ENCODE data around the gene PARP1. TPM values are rescaled to one million over a fixed set of nuclear protein-coding genes. Genes with fewer than 3 reads are reported as not detected.

Gene PARP1
- total and polyA plus RNA-seq, 4 donors: 39.2 to 108 (median 60.3) TPM

- WGBS: 73% methylated on average over 8 of the region's 8 CpGs
- TF ChIP-seq RXRA (IDR thresholded peaks at IDR 0.05): no peak
- TF ChIP-seq, protein P1, sequence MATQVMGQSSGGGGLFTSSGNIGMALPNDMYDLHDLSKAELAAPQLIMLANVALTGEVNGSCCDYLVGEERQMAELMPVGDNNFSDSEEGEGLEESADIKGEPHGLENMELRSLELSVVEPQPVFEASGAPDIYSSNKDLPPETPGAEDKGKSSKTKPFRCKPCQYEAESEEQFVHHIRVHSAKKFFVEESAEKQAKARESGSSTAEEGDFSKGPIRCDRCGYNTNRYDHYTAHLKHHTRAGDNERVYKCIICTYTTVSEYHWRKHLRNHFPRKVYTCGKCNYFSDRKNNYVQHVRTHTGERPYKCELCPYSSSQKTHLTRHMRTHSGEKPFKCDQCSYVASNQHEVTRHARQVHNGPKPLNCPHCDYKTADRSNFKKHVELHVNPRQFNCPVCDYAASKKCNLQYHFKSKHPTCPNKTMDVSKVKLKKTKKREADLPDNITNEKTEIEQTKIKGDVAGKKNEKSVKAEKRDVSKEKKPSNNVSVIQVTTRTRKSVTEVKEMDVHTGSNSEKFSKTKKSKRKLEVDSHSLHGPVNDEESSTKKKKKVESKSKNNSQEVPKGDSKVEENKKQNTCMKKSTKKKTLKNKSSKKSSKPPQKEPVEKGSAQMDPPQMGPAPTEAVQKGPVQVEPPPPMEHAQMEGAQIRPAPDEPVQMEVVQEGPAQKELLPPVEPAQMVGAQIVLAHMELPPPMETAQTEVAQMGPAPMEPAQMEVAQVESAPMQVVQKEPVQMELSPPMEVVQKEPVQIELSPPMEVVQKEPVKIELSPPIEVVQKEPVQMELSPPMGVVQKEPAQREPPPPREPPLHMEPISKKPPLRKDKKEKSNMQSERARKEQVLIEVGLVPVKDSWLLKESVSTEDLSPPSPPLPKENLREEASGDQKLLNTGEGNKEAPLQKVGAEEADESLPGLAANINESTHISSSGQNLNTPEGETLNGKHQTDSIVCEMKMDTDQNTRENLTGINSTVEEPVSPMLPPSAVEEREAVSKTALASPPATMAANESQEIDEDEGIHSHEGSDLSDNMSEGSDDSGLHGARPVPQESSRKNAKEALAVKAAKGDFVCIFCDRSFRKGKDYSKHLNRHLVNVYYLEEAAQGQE (IDR thresholded peaks at IDR 0.05): no peak
- TF ChIP-seq, protein P2, sequence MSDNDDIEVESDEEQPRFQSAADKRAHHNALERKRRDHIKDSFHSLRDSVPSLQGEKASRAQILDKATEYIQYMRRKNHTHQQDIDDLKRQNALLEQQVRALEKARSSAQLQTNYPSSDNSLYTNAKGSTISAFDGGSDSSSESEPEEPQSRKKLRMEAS (IDR thresholded peaks at IDR 0.05): no peak
- TF ChIP-seq, protein P3, sequence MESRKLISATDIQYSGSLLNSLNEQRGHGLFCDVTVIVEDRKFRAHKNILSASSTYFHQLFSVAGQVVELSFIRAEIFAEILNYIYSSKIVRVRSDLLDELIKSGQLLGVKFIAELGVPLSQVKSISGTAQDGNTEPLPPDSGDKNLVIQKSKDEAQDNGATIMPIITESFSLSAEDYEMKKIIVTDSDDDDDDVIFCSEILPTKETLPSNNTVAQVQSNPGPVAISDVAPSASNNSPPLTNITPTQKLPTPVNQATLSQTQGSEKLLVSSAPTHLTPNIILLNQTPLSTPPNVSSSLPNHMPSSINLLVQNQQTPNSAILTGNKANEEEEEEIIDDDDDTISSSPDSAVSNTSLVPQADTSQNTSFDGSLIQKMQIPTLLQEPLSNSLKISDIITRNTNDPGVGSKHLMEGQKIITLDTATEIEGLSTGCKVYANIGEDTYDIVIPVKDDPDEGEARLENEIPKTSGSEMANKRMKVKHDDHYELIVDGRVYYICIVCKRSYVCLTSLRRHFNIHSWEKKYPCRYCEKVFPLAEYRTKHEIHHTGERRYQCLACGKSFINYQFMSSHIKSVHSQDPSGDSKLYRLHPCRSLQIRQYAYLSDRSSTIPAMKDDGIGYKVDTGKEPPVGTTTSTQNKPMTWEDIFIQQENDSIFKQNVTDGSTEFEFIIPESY (IDR thresholded peaks at IDR 0.05): no peak
- TF ChIP-seq RAD21 (IDR thresholded peaks at IDR 0.05): no peak
- TF ChIP-seq NR2F2 (IDR thresholded peaks at IDR 0.05): no peak
- no peak for TF ChIP-seq CTCF (IDR thresholded peaks at IDR 0.05; ENCODE audit: low read depth, low read length, missing input control)
- TF ChIP-seq HNF4A (conservative IDR thresholded peaks at IDR 0.05): no peak
- no peak for TF ChIP-seq HNF4G (IDR thresholded peaks at IDR 0.05)
- no peak for TF ChIP-seq JUND (IDR thresholded peaks at IDR 0.05)
- H3K4me3 ChIP-seq (ENCODE audit: low read depth in 1 of 3, low read length in 3 of 3): no peak overlapping the region
- H3K27ac ChIP-seq (ENCODE audit: low read depth in 1 of 2, low read length in 2 of 2): no peak overlapping the region
- DNase-seq (ENCODE audit: low spot score): no peak
- H3K4me1 ChIP-seq (ENCODE audit: control insufficient read depth in 4 of 4, insufficient read depth in 4 of 4, low read length in 3 of 4): no peaks in the 10 kb centered on the region
- no peaks in the 10 kb centered on the region for H3K36me3 ChIP-seq (ENCODE audit: control insufficient read depth in 4 of 4, insufficient read depth in 3 of 4, low read depth in 1 of 4, low read length in 3 of 4)
- H3K27me3 ChIP-seq (ENCODE audit: control insufficient read depth in 4 of 4, insufficient read depth in 4 of 4, low read length in 3 of 4): no peaks in the 10 kb centered on the region
- no peak overlapping the region for H3K9ac ChIP-seq (ENCODE audit: low read depth in 1 of 2, low read length in 2 of 2)
- H3K9me3 ChIP-seq (ENCODE audit: control insufficient read depth in 4 of 4, low read length in 3 of 4): no peaks in the 10 kb centered on the region
Measured at GRCh38 chr1:226337276-226337875, 70.5 kb downstream of the PARP1 start.

DNA sequence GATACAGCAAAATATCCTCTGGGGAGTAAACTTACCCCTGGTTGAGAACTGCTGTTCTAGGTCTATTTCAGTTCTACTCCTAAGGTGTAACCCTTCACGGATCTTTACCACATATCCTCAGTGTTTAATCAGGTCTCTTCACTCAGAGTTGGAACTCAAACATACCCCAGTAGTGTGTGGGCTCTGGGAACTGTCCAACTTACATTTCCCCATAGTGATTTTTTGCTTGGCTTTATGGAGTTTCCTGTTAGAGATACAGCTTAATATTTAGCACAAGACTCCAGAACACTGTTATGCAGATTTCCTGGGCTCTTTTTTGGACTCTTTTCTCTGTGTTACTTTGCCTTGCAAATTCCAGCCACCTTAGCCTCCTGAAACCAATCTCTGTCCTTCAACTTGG, 72.2 kb downstream of the PARP1 start:
- WGBS: 69% methylated on average over 1 of the region's 1 CpG
- TF ChIP-seq YY1 (IDR thresholded peaks at IDR 0.05) (no peak), JUND (IDR thresholded peaks at IDR 0.05) (no peak), FOXA2 (IDR thresholded peaks at IDR 0.05) (no peak), FOXA1 (IDR thresholded peaks at IDR 0.05) (no peak), EGR1 (IDR thresholded peaks at IDR 0.05; ENCODE audit: low read depth in 2 of 2) (no peak), SP1 (IDR thresholded peaks at IDR 0.05) (no peak), HNF4A (conservative IDR thresholded peaks at IDR 0.05) (no peak), RXRA (IDR thresholded peaks at IDR 0.05) (no peak), NR2F2 (IDR thresholded peaks at IDR 0.05) (no peak), TAF1 (conservative IDR thresholded peaks at IDR 0.05) (no peak), HNF4G (IDR thresholded peaks at IDR 0.05) (no peak), GABPA (IDR thresholded peaks at IDR 0.05 in 1 of 2, conservative IDR thresholded peaks at IDR 0.05 in 1 of 2) (no peak)
- TF ChIP-seq, protein P1 (IDR thresholded peaks at IDR 0.05): no peak
- TF ChIP-seq, protein P2 (IDR thresholded peaks at IDR 0.05): no peak
- TF ChIP-seq, protein P3 (IDR thresholded peaks at IDR 0.05): no peak

More for the DNA sequence above, 72.2 kb downstream of the PARP1 start:
- Histone ChIP-seq H3K9me3 (ENCODE audit: control insufficient read depth in 4 of 4, low read length in 3 of 4) (no peaks in the 10 kb centered on the region), H3K9ac (ENCODE audit: low read depth in 1 of 2, low read length in 2 of 2) (no peak overlapping the region), H3K27ac (ENCODE audit: low read depth in 1 of 2, low read length in 2 of 2) (no peak overlapping the region), H3K36me3 (ENCODE audit: control insufficient read depth in 4 of 4, insufficient read depth in 3 of 4, low read depth in 1 of 4, low read length in 3 of 4) (no peaks in the 10 kb centered on the region), H3K4me1 (ENCODE audit: control insufficient read depth in 4 of 4, insufficient read depth in 4 of 4, low read length in 3 of 4) (no peaks in the 10 kb centered on the region), H3K27me3 (ENCODE audit: control insufficient read depth in 4 of 4, insufficient read depth in 4 of 4, low read length in 3 of 4) (no peaks in the 10 kb centered on the region), H3K4me3 (ENCODE audit: low read depth in 1 of 3, low read length in 3 of 3) (no peak overlapping the region)
- DNase-seq (ENCODE audit: low spot score): no peak

Data from liver (tissue), 9 donors.